HEK293T (cell line): ENCODE data around the gene WWOX.

ENCODE experiments used
- BHLHE40 ChIP-seq: fragments of 450-650 bp; IDR thresholded peaks from 2 replicates; pipeline ENCODE4 v1.6.1; 2016; ENCODE audit warnings: mild to moderate bottlenecking, moderate library complexity, borderline replicate concordance
- FOXA1 ChIP-seq: fragments of 450-650 bp; IDR thresholded peaks from 2 replicates; pipeline ENCODE4 v1.6.1; 2016; ENCODE audit warnings: mild to moderate bottlenecking
- FOXK2 ChIP-seq: fragments of 450-650 bp; IDR thresholded peaks from 2 replicates; pipeline ENCODE4 v1.6.1; 2016; ENCODE audit warnings: mild to moderate bottlenecking
- L3MBTL2 ChIP-seq: fragments of 450-650 bp; conservative IDR thresholded peaks from 2 replicates; pipeline ENCODE4 v1.6.1; 2016; ENCODE audit warnings: mild to moderate bottlenecking
- NFRKB ChIP-seq: fragments of 450-650 bp; IDR thresholded peaks from 2 replicates; pipeline ENCODE4 v1.6.1; 2016; ENCODE audit warnings: mild to moderate bottlenecking, moderate library complexity
- PKNOX1 ChIP-seq: fragments of 450-650 bp; IDR thresholded peaks from 2 replicates; pipeline ENCODE4 v1.6.1; 2016
- SP1 ChIP-seq: fragments of 450-650 bp; IDR thresholded peaks from 2 replicates; pipeline ENCODE4 v1.6.1; 2017
- TARDBP ChIP-seq: fragments of 450-650 bp; IDR thresholded peaks from 2 replicates; pipeline ENCODE4 v1.6.1; 2016
- ZNF384 ChIP-seq: fragments of 450-650 bp; IDR thresholded peaks from 2 replicates; pipeline ENCODE4 v1.6.1; 2016

- no peak for TF ChIP-seq PKNOX1
- no peak for TF ChIP-seq SP1
- TF ChIP-seq NFRKB: no peak
- no peak for TF ChIP-seq FOXK2
- no peak for TF ChIP-seq TARDBP
- no peak for TF ChIP-seq FOXA1
- TF ChIP-seq L3MBTL2: no peak
- TF ChIP-seq BHLHE40: no peak
- TF ChIP-seq ZNF384: no peak
These were observed 4.5 kb upstream of the WWOX start for GRCh38 chr16:78094998-78095397.
